ENCODE data around the gene ANO10. TPM values are rescaled to one million over a fixed set of nuclear protein-coding genes. Genes with fewer than 3 reads are reported as not detected.
"Not testable (repeated sequence)": the region's sequence is repeated elsewhere in the genome, so short reads cannot be mapped to it uniquely, and the experiment has no call there.

The ANO10 gene
- total RNA-seq, 1 donor from 2014 or later, result 45.4 TPM

DNA sequence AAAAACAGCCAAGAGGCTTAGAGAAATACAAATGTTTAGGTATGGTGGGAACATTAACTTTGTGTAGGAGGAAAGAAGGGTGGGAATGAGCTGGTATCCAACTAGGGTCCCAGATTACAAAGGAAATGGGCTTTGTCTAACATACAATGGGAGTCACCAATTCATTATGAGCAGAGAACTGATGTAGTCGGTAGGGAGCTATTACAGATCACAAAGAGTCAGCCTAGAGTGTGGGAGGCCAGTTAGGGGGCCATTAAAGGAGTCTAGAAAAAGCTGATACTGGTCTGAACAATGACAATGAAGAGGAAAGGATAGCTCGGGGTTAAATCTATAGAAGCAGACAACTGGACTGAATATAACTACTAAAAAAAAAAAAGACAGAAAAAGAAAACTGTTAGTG, 15.5 kb downstream of the ANO10 start:
- Histone ChIP-seq H2AFZ (ENCODE audit: low read depth, low read length) (no peak overlapping the region), H3K4me1 (ENCODE audit: insufficient read depth, low read length) (no peaks in the 10 kb centered on the region), H4K20me1 (ENCODE audit: insufficient read depth, low read length) (peaks cover 17% of the 10 kb centered on the region), H3K36me3 (ENCODE audit: insufficient read depth, low read length) (peaks cover 8% of the 10 kb centered on the region), H3K79me2 (ENCODE audit: insufficient read depth, low read length) (peaks cover 27% of the 10 kb centered on the region), H3K4me3 (ENCODE audit: insufficient read depth, low read depth, low read length) (no peak overlapping the region), H3K9me3 (ENCODE audit: insufficient read depth, low read depth, low read length) (no peaks in the 10 kb centered on the region), H3K4me2 (ENCODE audit: low read length) (no peak overlapping the region), H3K9ac (ENCODE audit: low read length) (no peak overlapping the region), H3K27me3 (ENCODE audit: insufficient read depth, low read length) (no peaks in the 10 kb centered on the region), H3K27ac (ENCODE audit: low read depth, low read length) (no peak overlapping the region)
- no peak for TF ChIP-seq CTCF (IDR thresholded peaks at IDR 0.05; ENCODE audit: insufficient read depth, low read depth, low read length)
- TF ChIP-seq EZH2 (IDR thresholded peaks at IDR 0.05; ENCODE audit: insufficient read depth, low read length), result no peak
- DNase-seq (ENCODE audit: low read depth), result no peak
- H3K27ac Mint-ChIP-seq (ENCODE audit: unreplicated experiment), result no peak overlapping the region
- peaks cover 4% of the 10 kb centered on the region for H3K36me3 Mint-ChIP-seq (ENCODE audit: low read depth, unreplicated experiment)
- H3K4me3 Mint-ChIP-seq (ENCODE audit: unreplicated experiment), result no peak overlapping the region
- no peak for FAIRE-seq
- no peaks in the 10 kb centered on the region for H3K4me1 Mint-ChIP-seq (ENCODE audit: low read depth, unreplicated experiment)
- no peaks in the 10 kb centered on the region for H3K9me3 Mint-ChIP-seq (ENCODE audit: unreplicated experiment)
- no peaks in the 10 kb centered on the region for H3K27me3 Mint-ChIP-seq (ENCODE audit: low read depth, unreplicated experiment)

- H3K4me2 ChIP-seq (ENCODE audit: low read length); H3K27me3 Mint-ChIP-seq (ENCODE audit: low read depth, unreplicated experiment); H3K27me3 ChIP-seq (ENCODE audit: insufficient read depth, low read length); H3K4me1 Mint-ChIP-seq (ENCODE audit: low read depth, unreplicated experiment); H3K4me1 ChIP-seq (ENCODE audit: insufficient read depth, low read length); H3K79me2 ChIP-seq (ENCODE audit: insufficient read depth, low read length); H3K27ac ChIP-seq (ENCODE audit: low read depth, low read length); H3K9ac ChIP-seq (ENCODE audit: low read length); H3K4me3 ChIP-seq (ENCODE audit: insufficient read depth, low read depth, low read length); DNase-seq (ENCODE audit: low read depth); H3K27ac Mint-ChIP-seq (ENCODE audit: unreplicated experiment); H3K4me3 Mint-ChIP-seq (ENCODE audit: unreplicated experiment); H2AFZ ChIP-seq (ENCODE audit: low read depth, low read length); H3K9me3 ChIP-seq (ENCODE audit: insufficient read depth, low read depth, low read length); H4K20me1 ChIP-seq (ENCODE audit: insufficient read depth, low read length); FAIRE-seq: not testable (repeated sequence)
- peaks cover 13% of the 10 kb centered on the region for H3K36me3 ChIP-seq (ENCODE audit: insufficient read depth, low read length)
- Mint-ChIP-seq H3K36me3 (ENCODE audit: low read depth, unreplicated experiment) (peaks cover 13% of the 10 kb centered on the region), H3K9me3 (ENCODE audit: unreplicated experiment) (peaks cover 12% of the 10 kb centered on the region)
Observed at GRCh38 chr3:43599959-43600358, 21.9 kb downstream of the ANO10 start.

GRCh38 chr3:43597961-43598360, 23.9 kb downstream of the ANO10 start:
- Histone ChIP-seq H3K79me2 (ENCODE audit: insufficient read depth, low read length) (no peaks in the 10 kb centered on the region), H3K9ac (ENCODE audit: low read length) (no peak overlapping the region), H3K27me3 (ENCODE audit: insufficient read depth, low read length) (no peaks in the 10 kb centered on the region), H3K9me3 (ENCODE audit: insufficient read depth, low read depth, low read length) (no peaks in the 10 kb centered on the region), H2AFZ (ENCODE audit: low read depth, low read length) (no peak overlapping the region), H4K20me1 (ENCODE audit: insufficient read depth, low read length) (no peaks in the 10 kb centered on the region), H3K4me3 (ENCODE audit: insufficient read depth, low read depth, low read length) (no peak overlapping the region), H3K4me1 (ENCODE audit: insufficient read depth, low read length) (no peaks in the 10 kb centered on the region), H3K36me3 (ENCODE audit: insufficient read depth, low read length) (peaks cover 6% of the 10 kb centered on the region), H3K4me2 (ENCODE audit: low read length) (no peak overlapping the region), H3K27ac (ENCODE audit: low read depth, low read length) (no peak overlapping the region)
- TF ChIP-seq CTCF (IDR thresholded peaks at IDR 0.05; ENCODE audit: insufficient read depth, low read depth, low read length) (no peak), EZH2 (IDR thresholded peaks at IDR 0.05; ENCODE audit: insufficient read depth, low read length) (no peak)
- DNase-seq (ENCODE audit: low read depth) (no peak), FAIRE-seq (no peak)
- peaks cover 14% of the 10 kb centered on the region for H3K36me3 Mint-ChIP-seq (ENCODE audit: low read depth, unreplicated experiment)
- H3K27ac Mint-ChIP-seq (ENCODE audit: unreplicated experiment), result no peak overlapping the region
- no peaks in the 10 kb centered on the region for H3K27me3 Mint-ChIP-seq (ENCODE audit: low read depth, unreplicated experiment)
- H3K9me3 Mint-ChIP-seq (ENCODE audit: unreplicated experiment), result peaks cover 14% of the 10 kb centered on the region
- no peaks in the 10 kb centered on the region for H3K4me1 Mint-ChIP-seq (ENCODE audit: low read depth, unreplicated experiment)
- H3K4me3 Mint-ChIP-seq (ENCODE audit: unreplicated experiment), result no peak overlapping the region

GRCh38 chr3:43596178-43596577, 25.6 kb downstream of the ANO10 start:
- Mint-ChIP-seq H3K9me3 (ENCODE audit: unreplicated experiment) (peaks cover 20% of the 10 kb centered on the region), H3K36me3 (ENCODE audit: low read depth, unreplicated experiment) (peaks cover 21% of the 10 kb centered on the region)
- H3K4me2 ChIP-seq (ENCODE audit: low read length); H3K27me3 Mint-ChIP-seq (ENCODE audit: low read depth, unreplicated experiment); H3K9me3 ChIP-seq (ENCODE audit: insufficient read depth, low read depth, low read length); H3K27ac Mint-ChIP-seq (ENCODE audit: unreplicated experiment); H3K36me3 ChIP-seq (ENCODE audit: insufficient read depth, low read length); H3K9ac ChIP-seq (ENCODE audit: low read length); DNase-seq (ENCODE audit: low read depth); H2AFZ ChIP-seq (ENCODE audit: low read depth, low read length); H3K4me3 Mint-ChIP-seq (ENCODE audit: unreplicated experiment); H3K4me1 ChIP-seq (ENCODE audit: insufficient read depth, low read length); H3K4me3 ChIP-seq (ENCODE audit: insufficient read depth, low read depth, low read length); H4K20me1 ChIP-seq (ENCODE audit: insufficient read depth, low read length); H3K79me2 ChIP-seq (ENCODE audit: insufficient read depth, low read length); FAIRE-seq; H3K27me3 ChIP-seq (ENCODE audit: insufficient read depth, low read length); H3K27ac ChIP-seq (ENCODE audit: low read depth, low read length); H3K4me1 Mint-ChIP-seq (ENCODE audit: low read depth, unreplicated experiment): not testable (repeated sequence)

- peaks cover 22% of the 10 kb centered on the region for H3K9me3 Mint-ChIP-seq (ENCODE audit: unreplicated experiment)
- FAIRE-seq; H3K27me3 ChIP-seq (ENCODE audit: insufficient read depth, low read length); H3K27ac Mint-ChIP-seq (ENCODE audit: unreplicated experiment); H3K4me3 ChIP-seq (ENCODE audit: insufficient read depth, low read depth, low read length); H3K4me1 ChIP-seq (ENCODE audit: insufficient read depth, low read length); H3K9me3 ChIP-seq (ENCODE audit: insufficient read depth, low read depth, low read length); H3K9ac ChIP-seq (ENCODE audit: low read length); H3K27me3 Mint-ChIP-seq (ENCODE audit: low read depth, unreplicated experiment); H3K27ac ChIP-seq (ENCODE audit: low read depth, low read length); H3K4me3 Mint-ChIP-seq (ENCODE audit: unreplicated experiment); H3K79me2 ChIP-seq (ENCODE audit: insufficient read depth, low read length); DNase-seq (ENCODE audit: low read depth); H3K4me1 Mint-ChIP-seq (ENCODE audit: low read depth, unreplicated experiment); H3K36me3 ChIP-seq (ENCODE audit: insufficient read depth, low read length); H3K4me2 ChIP-seq (ENCODE audit: low read length); H4K20me1 ChIP-seq (ENCODE audit: insufficient read depth, low read length); H2AFZ ChIP-seq (ENCODE audit: low read depth, low read length): not testable (repeated sequence)
- H3K36me3 Mint-ChIP-seq (ENCODE audit: low read depth, unreplicated experiment), result peaks cover 28% of the 10 kb centered on the region
Observed at GRCh38 chr3:43595280-43595679, 26.5 kb downstream of the ANO10 start.
